GM23338 (cell line): ENCODE results near the gene THSD7A. TPM values are rescaled to one million over a fixed set of nuclear protein-coding genes. Genes with fewer than 3 reads are reported as not detected.

Experiments used
- ATAC-seq: fragments of 200-7000 bp; cut with Tn5 transposase; 3 replicates; pipeline ENCODE4 v1.9.1; 2020
- DNase-seq: peaks from one replicate; pipeline ENCODE4 v3.0.0-alpha.2; 2015; ENCODE audit warnings: low spot score
- H2AFZ ChIP-seq: fragments of 200-600 bp; sonication (generic); 2 replicates; pipeline ENCODE4 v1.8.0; 2016; ENCODE audit warnings: antibody characterized with exemption, mild to moderate bottlenecking, moderate library complexity
- H3F3A ChIP-seq: fragments of 200-600 bp; sonication (generic); replicated peaks from 2 replicates; pipeline ENCODE4 v1.8.0; 2017; ENCODE audit warnings: antibody characterized with exemption, mixed run types, low read depth
- H3K27ac ChIP-seq: fragments of 200-600 bp; sonication (generic); 2 replicates; pipeline ENCODE4 v1.6.1; 2016; ENCODE audit warnings: low read depth
- H3K27me3 ChIP-seq: fragments of 200-600 bp; sonication (generic); 2 replicates; pipeline ENCODE4 v1.8.0; 2016; ENCODE audit warnings: mild to moderate bottlenecking, mixed run types, moderate library complexity; ENCODE audit not compliant: insufficient read depth
- H3K36me3 ChIP-seq: fragments of 200-600 bp; sonication (generic); 2 replicates; pipeline ENCODE4 v1.8.0; 2016; ENCODE audit warnings: mild to moderate bottlenecking; ENCODE audit not compliant: insufficient read depth
- H3K4me1 ChIP-seq: fragments of 200-600 bp; sonication (generic); 2 replicates; pipeline ENCODE4 v1.8.0; 2016; ENCODE audit warnings: mild to moderate bottlenecking, moderate library complexity; ENCODE audit not compliant: insufficient read depth
- H3K4me2 ChIP-seq: fragments of 200-600 bp; sonication (generic); 2 replicates; pipeline ENCODE4 v1.7.1; 2017; ENCODE audit warnings: mixed run types
- H3K4me3 ChIP-seq: fragments of 200-600 bp; sonication (generic); 2 replicates; pipeline ENCODE4 v1.6.1; 2016; ENCODE audit warnings: mixed run types
- H3K79me2 ChIP-seq: fragments of 200-600 bp; sonication (generic); replicated peaks from 2 replicates; pipeline ENCODE4 v1.8.0; 2017; ENCODE audit warnings: mild to moderate bottlenecking; ENCODE audit not compliant: insufficient read depth
- H3K9me2 ChIP-seq: fragments of 200-600 bp; sonication (generic); 2 replicates; pipeline ENCODE4 v1.8.0; 2017; ENCODE audit not compliant: insufficient read depth
- H4K20me1 ChIP-seq: fragments of 200-600 bp; sonication (generic); replicated peaks from 2 replicates; pipeline ENCODE4 v1.8.0; 2017; ENCODE audit warnings: mild to moderate bottlenecking; ENCODE audit not compliant: insufficient read depth
- H3K27ac Mint-ChIP-seq: 2 replicates; pipeline ENCODE4 v1.8.0; 2020; ENCODE audit warnings: inconsistent platforms, mild to moderate bottlenecking, moderate library complexity, mixed read lengths
- H3K27me3 Mint-ChIP-seq: 3 replicates; pipeline ENCODE4 v1.8.0; 2022; ENCODE audit warnings: low read depth, mild to moderate bottlenecking, moderate library complexity, mixed read lengths, inconsistent platforms; ENCODE audit not compliant: insufficient read depth, poor library complexity
- H3K36me3 Mint-ChIP-seq: 3 replicates; pipeline ENCODE4 v1.8.0; 2021; ENCODE audit warnings: low read depth, mild to moderate bottlenecking, inconsistent platforms, moderate library complexity, mixed read lengths
- H3K4me1 Mint-ChIP-seq: 3 replicates; pipeline ENCODE4 v1.8.0; 2020; ENCODE audit warnings: mild to moderate bottlenecking, inconsistent platforms, mixed read lengths
- H3K4me3 Mint-ChIP-seq: 3 replicates; pipeline ENCODE4 v1.8.0; 2021; ENCODE audit warnings: moderate library complexity, mild to moderate bottlenecking, inconsistent platforms, mixed read lengths
- H3K9me3 Mint-ChIP-seq: 3 replicates; pipeline ENCODE4 v1.8.0; 2020; ENCODE audit warnings: moderate library complexity, mild to moderate bottlenecking, inconsistent platforms, mixed read lengths
- EZH2 ChIP-seq: fragments of 200-600 bp; sonication (generic); IDR thresholded peaks from one replicate; pipeline ENCODE4 v1.8.0; 2017; ENCODE audit warnings: antibody characterized with exemption, mild to moderate bottlenecking, low read depth; ENCODE audit not compliant: unreplicated experiment
- NANOG ChIP-seq: IDR thresholded peaks from 2 replicates; pipeline ENCODE4 v1.6.1; 2016; ENCODE audit warnings: antibody characterized with exemption, borderline replicate concordance
- POLR2AphosphoS5 ChIP-seq: IDR thresholded peaks from 2 replicates; pipeline ENCODE4 v1.6.1; 2016; ENCODE audit warnings: antibody characterized with exemption, low read depth
- ZNF331 ChIP-seq: fragments of 250-450 bp; sonication (Bioruptor Pico); IDR thresholded peaks from 2 replicates; pipeline ENCODE4 v1.5.0; 2020; ENCODE audit warnings: low read depth, mild to moderate bottlenecking, moderate library complexity
- polyA plus RNA-seq: library from polyadenylated mRNA; unstranded; fragments of >200 nt; fragmentation: Nextera tagmentation; extraction: Ambion mirVana; gene quantifications from 2 replicates; pipeline ENCODE4 v1.2.1, GENCODE V29; 2016
- total RNA-seq: library from RNA; depleted of rRNA; stranded (reverse); fragments of >200 nt; shearing (Covaris generic); gene quantifications from 2 replicates; pipeline ENCODE4 v1.2.3, GENCODE V29; 2014
- TF ChIP-seq, protein P1 (sequence below): fragments of 250-450 bp; sonication (Bioruptor Pico); IDR thresholded peaks from 2 replicates; pipeline ENCODE4 v1.5.0; 2020; ENCODE audit warnings: mild to moderate bottlenecking, moderate library complexity

The THSD7A gene
- total and polyA plus RNA-seq, 2 experiments from 2014 or later, result 1.3 to 2.1 TPM

DNA sequence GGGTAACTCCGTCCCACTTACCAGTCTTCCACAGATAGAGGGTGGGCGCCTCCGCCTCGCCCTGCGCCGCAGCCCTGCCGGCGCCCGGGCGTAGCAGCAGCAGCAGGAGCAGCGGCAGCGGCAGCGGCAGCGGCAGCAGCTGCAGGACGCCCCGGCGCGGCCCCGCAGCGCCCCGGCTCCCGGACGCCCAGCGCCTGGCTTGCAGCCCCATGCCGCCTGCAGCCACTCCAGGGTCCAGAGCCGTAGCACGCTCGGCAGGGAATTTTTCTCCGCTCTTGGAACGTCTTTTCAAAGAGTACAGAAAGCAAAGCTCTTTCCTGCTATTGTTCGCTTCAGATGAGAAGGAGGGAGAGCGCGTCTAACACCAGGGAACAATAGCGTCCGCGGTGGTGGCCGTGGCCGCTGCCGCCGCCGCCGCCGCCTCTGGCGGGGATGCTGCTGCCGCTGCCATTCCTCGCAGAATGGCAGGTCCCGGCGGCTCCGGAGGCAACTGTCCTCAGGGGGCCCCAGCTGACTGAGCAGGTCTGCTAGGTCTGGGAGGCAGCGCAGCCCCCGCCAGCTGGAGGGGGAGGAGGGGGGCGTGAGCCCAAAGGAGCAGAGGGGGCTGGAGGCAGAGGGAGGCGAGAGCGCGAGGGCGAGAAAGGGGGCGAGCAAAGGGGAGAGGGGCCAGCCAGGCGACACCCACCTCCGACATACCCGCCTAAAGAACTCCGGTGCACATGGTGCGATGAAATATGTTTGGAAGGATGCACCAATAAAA lies at the start of gene THSD7A (continued):
- TF ChIP-seq, protein P1, sequence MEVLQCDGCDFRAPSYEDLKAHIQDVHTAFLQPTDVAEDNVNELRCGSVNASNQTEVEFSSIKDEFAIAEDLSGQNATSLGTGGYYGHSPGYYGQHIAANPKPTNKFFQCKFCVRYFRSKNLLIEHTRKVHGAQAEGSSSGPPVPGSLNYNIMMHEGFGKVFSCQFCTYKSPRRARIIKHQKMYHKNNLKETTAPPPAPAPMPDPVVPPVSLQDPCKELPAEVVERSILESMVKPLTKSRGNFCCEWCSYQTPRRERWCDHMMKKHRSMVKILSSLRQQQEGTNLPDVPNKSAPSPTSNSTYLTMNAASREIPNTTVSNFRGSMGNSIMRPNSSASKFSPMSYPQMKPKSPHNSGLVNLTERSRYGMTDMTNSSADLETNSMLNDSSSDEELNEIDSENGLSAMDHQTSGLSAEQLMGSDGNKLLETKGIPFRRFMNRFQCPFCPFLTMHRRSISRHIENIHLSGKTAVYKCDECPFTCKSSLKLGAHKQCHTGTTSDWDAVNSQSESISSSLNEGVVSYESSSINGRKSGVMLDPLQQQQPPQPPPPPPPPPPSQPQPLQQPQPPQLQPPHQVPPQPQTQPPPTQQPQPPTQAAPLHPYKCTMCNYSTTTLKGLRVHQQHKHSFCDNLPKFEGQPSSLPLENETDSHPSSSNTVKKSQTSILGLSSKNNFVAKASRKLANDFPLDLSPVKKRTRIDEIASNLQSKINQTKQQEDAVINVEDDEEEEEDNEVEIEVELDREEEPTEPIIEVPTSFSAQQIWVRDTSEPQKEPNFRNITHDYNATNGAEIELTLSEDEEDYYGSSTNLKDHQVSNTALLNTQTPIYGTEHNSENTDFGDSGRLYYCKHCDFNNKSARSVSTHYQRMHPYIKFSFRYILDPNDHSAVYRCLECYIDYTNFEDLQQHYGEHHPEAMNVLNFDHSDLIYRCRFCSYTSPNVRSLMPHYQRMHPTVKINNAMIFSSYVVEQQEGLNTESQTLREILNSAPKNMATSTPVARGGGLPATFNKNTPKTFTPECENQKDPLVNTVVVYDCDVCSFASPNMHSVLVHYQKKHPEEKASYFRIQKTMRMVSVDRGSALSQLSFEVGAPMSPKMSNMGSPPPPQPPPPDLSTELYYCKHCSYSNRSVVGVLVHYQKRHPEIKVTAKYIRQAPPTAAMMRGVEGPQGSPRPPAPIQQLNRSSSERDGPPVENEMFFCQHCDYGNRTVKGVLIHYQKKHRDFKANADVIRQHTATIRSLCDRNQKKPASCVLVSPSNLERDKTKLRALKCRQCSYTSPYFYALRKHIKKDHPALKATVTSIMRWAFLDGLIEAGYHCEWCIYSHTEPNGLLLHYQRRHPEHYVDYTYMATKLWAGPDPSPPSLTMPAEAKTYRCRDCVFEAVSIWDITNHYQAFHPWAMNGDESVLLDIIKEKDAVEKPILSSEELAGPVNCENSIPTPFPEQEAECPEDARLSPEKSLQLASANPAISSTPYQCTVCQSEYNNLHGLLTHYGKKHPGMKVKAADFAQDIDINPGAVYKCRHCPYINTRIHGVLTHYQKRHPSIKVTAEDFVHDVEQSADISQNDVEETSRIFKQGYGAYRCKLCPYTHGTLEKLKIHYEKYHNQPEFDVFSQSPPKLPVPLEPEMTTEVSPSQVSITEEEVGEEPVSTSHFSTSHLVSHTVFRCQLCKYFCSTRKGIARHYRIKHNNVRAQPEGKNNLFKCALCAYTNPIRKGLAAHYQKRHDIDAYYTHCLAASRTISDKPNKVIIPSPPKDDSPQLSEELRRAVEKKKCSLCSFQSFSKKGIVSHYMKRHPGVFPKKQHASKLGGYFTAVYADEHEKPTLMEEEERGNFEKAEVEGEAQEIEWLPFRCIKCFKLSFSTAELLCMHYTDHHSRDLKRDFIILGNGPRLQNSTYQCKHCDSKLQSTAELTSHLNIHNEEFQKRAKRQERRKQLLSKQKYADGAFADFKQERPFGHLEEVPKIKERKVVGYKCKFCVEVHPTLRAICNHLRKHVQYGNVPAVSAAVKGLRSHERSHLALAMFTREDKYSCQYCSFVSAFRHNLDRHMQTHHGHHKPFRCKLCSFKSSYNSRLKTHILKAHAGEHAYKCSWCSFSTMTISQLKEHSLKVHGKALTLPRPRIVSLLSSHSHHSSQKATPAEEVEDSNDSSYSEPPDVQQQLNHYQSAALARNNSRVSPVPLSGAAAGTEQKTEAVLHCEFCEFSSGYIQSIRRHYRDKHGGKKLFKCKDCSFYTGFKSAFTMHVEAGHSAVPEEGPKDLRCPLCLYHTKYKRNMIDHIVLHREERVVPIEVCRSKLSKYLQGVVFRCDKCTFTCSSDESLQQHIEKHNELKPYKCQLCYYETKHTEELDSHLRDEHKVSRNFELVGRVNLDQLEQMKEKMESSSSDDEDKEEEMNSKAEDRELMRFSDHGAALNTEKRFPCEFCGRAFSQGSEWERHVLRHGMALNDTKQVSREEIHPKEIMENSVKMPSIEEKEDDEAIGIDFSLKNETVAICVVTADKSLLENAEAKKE (CRISPR knock-in tag), result no peak
- TF ChIP-seq POLR2AphosphoS5, result no peak

DNA sequence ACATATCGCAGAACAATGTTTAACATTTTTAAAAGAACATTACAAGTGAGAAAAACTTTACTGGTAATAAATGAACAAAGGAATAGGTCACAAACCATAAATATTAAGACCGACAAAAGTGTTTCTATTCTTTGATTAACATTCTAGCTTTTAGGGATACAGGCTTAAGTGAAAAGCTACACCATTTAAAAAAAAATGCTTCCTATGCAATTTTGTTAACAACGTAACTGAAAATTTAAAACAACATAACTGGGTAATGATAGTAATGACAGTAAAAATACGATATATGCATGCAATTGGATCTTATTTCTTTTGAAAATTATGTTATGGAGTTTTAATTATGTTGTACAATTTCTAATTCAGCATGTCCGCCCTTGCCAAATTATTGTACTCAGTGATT lies 49.7 kb upstream of the THSD7A start:
- Mint-ChIP-seq H3K4me1 (no peaks in the 10 kb centered on the region), H3K4me3 (no peak overlapping the region), H3K36me3 (no peaks in the 10 kb centered on the region), H3K9me3 (0 out of 3 replicates have a peak, but pooled peaks cover 3% of the 10 kb centered on the region), H3K27me3 (peaks cover 5% of the 10 kb centered on the region), H3K27ac (no peak overlapping the region)
- Histone ChIP-seq H3F3A (no peaks in the 10 kb centered on the region), H3K27me3 (no peaks in the 10 kb centered on the region), H2AFZ (no peak overlapping the region), H4K20me1 (no peaks in the 10 kb centered on the region), H3K79me2 (no peaks in the 10 kb centered on the region), H3K4me1 (no peaks in the 10 kb centered on the region), H3K9me2 (no peaks in the 10 kb centered on the region), H3K36me3 (no peaks in the 10 kb centered on the region), H3K4me3 (no peak overlapping the region), H3K27ac (no peak overlapping the region), H3K4me2 (no peak overlapping the region)
- DNase-seq (no peak), ATAC-seq (no peak)
- TF ChIP-seq, protein P1 (CRISPR knock-in tag), result no peak
- TF ChIP-seq EZH2, result no peak
- TF ChIP-seq ZNF331 (CRISPR knock-in tag), result no peak
- TF ChIP-seq NANOG, result no peak
